ENCODE measurements around the gene BLOC1S2. TPM values are rescaled to one million over a fixed set of nuclear protein-coding genes. Genes with fewer than 3 reads are reported as not detected.

The BLOC1S2 gene
- total RNA-seq (2021), result 69.8 and 75.5 TPM in 2 replicates
- long read RNA-seq, transcript BLOC1S2-202 (5 exons, 1,249 nt), result major isoform, 247 of 291 reads
- long read RNA-seq, transcript BLOC1S2-203 (4 exons, 2,024 nt), result minor isoform, 10 of 291 reads
- long read RNA-seq, partial matches to known transcripts, result 1 of 291 reads
- long read RNA-seq, other reads (novel, unspliced or antisense), result 30 of 291 reads

DNA sequence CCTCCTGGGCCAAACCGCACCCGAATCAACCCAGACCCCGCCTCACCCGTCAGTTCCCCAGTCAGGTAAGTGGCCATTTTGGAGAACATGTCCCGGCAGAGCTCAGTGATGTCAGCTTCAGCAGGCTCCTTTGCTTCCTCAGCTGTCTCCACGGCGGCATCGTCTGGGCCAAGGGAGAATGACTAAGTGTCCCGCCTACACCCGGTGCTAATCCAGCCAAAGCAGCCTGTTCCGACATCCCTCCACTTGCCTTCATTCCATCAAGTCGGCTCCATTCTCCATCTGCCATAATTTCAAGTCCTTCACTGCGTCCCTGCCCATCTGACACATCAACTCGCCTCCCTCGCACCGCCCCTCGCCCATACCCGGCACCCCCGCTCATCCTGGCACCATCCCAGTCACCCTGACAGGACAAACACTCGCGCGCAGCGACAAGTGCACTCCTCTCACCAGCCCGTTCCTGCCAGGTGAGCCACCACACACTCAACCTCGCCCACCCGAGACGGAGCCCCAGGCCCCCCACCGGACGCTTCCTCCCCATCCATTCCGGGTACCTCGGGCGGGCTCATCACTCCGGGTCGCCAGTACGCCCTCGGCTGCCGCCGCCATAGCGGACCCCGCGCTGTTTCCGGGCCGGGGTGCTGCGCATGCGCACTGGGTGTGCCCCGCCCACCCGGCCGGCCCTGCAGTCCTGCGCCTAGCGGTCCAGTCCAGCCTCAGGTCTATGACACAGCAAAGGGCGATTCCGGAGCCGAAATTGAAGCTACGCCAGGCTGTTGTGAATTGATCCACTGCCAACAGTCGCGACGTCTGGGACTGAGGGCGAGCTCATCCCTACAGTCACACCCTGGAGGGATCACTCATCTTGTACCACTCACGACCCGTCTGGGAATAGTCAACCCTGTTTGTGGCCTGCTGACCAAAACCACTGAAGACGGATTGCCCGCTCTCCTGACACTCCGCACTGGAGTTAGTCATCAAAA lies at the start of gene BLOC1S2:
Gene BLOC1S2 (minus strand): TSS at position 630 of the 983 bp plus-strand sequence. CDS start 21 bp downstream, at position 609.
- Histone ChIP-seq H2BK120ac (ENCODE audit: low read depth, low read length, poor library complexity, severe bottlenecking) (no peak within 1 kb of the TSS), H2AK5ac (ENCODE audit: insufficient read length, low read length) (no peak within 1 kb of the TSS), H3K14ac (ENCODE audit: insufficient read depth, low read length) (peak within 1 kb of the TSS; percentile 64), H2BK5ac (ENCODE audit: insufficient read length, low read length) (peak within 1 kb of the TSS; percentile 20), H4K91ac (ENCODE audit: insufficient read length, low read depth, low read length) (no peak within 1 kb of the TSS), H3T11ph (ENCODE audit: low read length) (no peak within 1 kb of the TSS), H3K23me2 (ENCODE audit: insufficient read length, low read depth, low read length, poor library complexity, severe bottlenecking) (peaks cover 13% of the 10 kb centered on the region), H3K9me3 (ENCODE audit: control insufficient read depth, low read depth, low read length) (no peaks in the 10 kb centered on the region), H3K4me1 (ENCODE audit: insufficient read depth, low read length) (no peaks in the 10 kb centered on the region; the same call in 1 of the 2 replicates), H3K23ac (ENCODE audit: insufficient read length, low read depth, low read length) (no peak within 1 kb of the TSS), H3K4me2 (ENCODE audit: insufficient read depth, insufficient read length, low read length) (peak within 1 kb of the TSS; percentile 75), H2BK20ac (ENCODE audit: low read depth, low read length, poor library complexity, severe bottlenecking) (no peak within 1 kb of the TSS), H4K20me1 (ENCODE audit: control insufficient read depth, insufficient read depth, insufficient read length) (no peaks in the 10 kb centered on the region), H2AFZ (ENCODE audit: low read length) (peak within 1 kb of the TSS; percentile 66), H3K9ac (ENCODE audit: extremely low read depth, insufficient read length, low read length) (peak within 1 kb of the TSS; percentile 71), H3K56ac (ENCODE audit: insufficient read length, low read depth, low read length) (no peak within 1 kb of the TSS), H3K4ac (ENCODE audit: low read depth, low read length) (no peak within 1 kb of the TSS), H3K79me2 (ENCODE audit: insufficient read depth, low read length) (peaks cover 9% of the 10 kb centered on the region; the same call in 1 of the 2 replicates), H3K79me1 (ENCODE audit: insufficient read depth, low read depth, low read length, poor library complexity, severe bottlenecking) (no peaks in the 10 kb centered on the region), H3K27me3 (ENCODE audit: insufficient read depth, low read length) (no peaks in the 10 kb centered on the region), H3K18ac (ENCODE audit: insufficient read length, low read depth, low read length) (peak within 1 kb of the TSS; percentile 76), H2BK15ac (ENCODE audit: low read depth, low read length) (no peak within 1 kb of the TSS), H3K27ac (ENCODE audit: insufficient read length, low read depth, low read length) (no peak within 1 kb of the TSS), H2BK12ac (ENCODE audit: insufficient read length, low read depth, low read length) (peak within 1 kb of the TSS; percentile 11), H4K5ac (ENCODE audit: insufficient read length, low read depth, low read length) (peak within 1 kb of the TSS; percentile 73), H4K8ac (replicated peaks; ENCODE audit: insufficient read length, low read depth, low read length) (no peak within 1 kb of the TSS)
- WGBS (ENCODE audit: extremely low coverage, insufficient read length, low lambda C conversion rate), result no CpG with 5 or more reads among the region's 63 CpGs
- peak within 1 kb of the TSS; percentile 89 to 95 (median 92); a peak in 6 of 7 replicates for H3K27ac Mint-ChIP-seq
- peaks cover 5% of the 10 kb centered on the region for H3K27me3 Mint-ChIP-seq (ENCODE audit: low read depth)
- H3K4me1 Mint-ChIP-seq, result peaks cover 14 to 16% of the 10 kb centered on the region in 2 experiments
- DNase-seq, result peak; percentile 91
- peak within 1 kb of the TSS; percentile 92 to 98 for H3K4me3 Mint-ChIP-seq
- no peak for TF ChIP-seq CTCF (conservative IDR thresholded peaks at IDR 0.05)
- peaks cover 0 to 10% (median 10%) of the 10 kb centered on the region in 3 experiments; a peak in 5 of 7 replicates for H3K36me3 Mint-ChIP-seq (ENCODE audit: insufficient read depth in 1 of 3, low read depth in 3 of 3)
- no peaks in the 10 kb centered on the region for H3K9me3 Mint-ChIP-seq

Data from H9 (cell line).